Activated CD4-positive, alpha-beta T cell treated with anti-CD3 and anti-CD28 coated beads for 1 hour (primary cell): Measurements from ENCODE around the gene SLC38A6.

Experiments
- DNase-seq: peaks from one replicate; pipeline ENCODE4 v3.0.0-alpha.2; 2020

SLC38A6 gene

DNA sequence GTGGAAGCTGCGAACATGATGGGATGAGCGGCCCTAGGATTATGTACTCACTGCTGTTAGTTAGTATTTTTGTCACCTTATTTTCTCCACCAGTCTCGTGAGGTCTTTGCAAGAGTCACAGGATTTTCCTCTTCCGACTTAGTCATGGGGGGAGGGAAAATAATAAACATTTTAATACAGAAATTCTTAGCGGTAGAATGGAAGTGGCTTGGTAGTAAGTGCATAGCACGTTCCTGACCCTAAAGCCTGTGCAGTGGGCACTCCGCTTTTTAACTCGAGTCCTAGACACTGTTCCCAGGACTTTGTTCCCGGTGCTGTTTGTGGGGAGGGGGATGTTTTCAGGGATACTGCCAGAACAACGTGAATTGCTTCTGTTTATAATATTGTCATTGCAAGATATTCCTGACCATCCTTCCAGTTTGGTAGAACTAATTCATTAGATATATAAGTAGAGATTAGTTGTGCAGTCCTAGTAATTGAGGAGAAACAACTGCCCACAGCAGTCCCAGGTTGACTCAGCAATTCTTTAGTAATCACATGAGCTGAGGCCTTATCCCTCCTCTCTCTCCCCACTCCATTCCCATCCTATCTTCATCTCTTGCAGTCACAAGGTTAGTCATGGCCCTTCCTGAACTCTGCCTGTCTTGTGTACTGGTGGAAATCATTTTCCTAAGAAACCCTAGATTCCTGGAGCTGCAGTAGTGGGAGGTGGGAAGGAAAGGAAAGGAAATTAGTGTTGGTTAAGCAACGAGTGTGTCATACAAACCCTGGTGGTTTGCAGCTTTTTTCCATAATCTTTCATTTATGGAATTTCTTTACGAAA is 799 bp downstream of the SLC38A6 start:
- DNase-seq = no peak

DNA sequence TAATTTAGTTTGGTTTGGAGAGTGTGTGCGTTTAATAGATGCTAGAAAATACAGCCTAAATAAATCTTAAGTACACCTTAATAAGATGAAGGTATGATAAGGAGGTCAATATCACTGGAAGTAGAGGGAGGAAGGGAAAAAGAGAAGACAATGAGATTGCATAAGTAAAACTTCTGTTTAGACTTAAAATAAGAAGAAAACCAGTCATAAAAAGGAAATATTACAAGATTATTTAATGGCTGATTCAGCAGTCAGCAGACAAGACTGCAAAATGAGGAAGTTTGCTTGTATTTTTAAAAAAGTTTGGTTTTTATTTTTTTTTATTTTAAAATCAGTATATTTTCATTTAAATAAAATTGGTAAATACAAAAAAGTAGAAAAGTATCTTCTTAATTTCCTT is 3.2 kb downstream of the SLC38A6 start:
- no peak for DNase-seq

- DNase-seq = no peak
Observed at GRCh38 chr14:60986500-60986899, 5.5 kb downstream of the SLC38A6 start.

DNA sequence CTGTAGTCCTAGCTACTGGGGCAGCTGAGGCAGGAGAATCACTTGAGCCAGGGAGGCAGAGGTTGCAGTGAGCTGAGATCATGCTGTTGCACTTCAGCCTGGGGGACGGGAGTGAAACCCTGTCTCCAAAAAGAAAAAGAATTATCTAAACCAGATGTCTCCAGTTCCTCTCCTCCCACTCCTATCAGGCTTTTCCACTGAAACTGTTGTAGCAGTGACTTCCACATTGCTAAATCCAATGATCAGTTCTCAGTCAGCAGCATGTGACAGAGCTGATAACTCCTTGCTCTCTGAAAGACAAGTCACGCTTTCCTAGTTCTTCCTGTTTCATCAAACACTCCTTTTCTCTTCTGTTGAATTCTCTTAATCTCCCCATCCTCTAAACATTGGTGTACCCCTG is 8.6 kb downstream of the SLC38A6 start:
- no peak for DNase-seq

GRCh38 chr14:60998617-60999016 is 17.6 kb downstream of the SLC38A6 start:
- DNase-seq = no peak

- DNase-seq = no peak
Observed at GRCh38 chr14:60999536-60999935, 18.5 kb downstream of the SLC38A6 start.

DNA sequence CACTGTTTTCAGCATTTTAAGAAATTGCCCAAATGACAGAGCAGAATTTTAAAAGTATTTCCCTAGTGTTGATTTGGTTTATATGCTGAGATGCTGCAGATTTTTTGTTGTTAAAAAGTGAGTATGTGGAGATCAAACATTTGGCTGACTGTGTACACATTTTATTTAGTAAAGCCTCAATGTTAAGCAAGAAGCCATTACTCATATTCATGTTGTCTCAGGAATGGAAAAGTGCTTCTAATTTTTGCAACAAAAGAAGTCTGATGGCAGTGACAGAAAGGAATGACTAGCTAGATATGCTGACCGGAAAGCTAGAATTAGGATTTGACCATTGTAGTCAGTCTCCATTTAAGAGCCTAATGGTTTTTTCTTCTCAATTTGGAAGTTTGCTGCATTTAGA is 22.5 kb downstream of the SLC38A6 start:
- no peak for DNase-seq

DNA sequence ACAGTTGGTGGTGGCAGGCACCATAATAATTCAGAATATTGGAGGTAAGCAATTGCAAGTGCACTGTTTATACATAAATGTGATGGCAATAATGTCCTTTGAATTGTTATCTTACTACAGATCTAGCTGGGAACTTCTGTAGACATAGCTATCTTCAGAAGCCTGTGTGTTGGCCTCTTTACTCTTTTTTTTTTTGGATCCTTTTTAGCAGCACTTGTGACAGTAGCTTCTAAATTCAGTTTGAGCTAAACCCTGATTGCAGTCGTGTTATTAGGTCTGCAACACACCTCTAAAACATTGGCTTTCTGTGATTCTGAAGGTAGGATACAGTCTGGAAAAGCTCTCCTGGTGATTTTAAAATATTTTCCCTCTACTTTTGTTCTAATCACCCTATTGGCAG is 38.5 kb downstream of the SLC38A6 start:
- DNase-seq = no peak

DNA sequence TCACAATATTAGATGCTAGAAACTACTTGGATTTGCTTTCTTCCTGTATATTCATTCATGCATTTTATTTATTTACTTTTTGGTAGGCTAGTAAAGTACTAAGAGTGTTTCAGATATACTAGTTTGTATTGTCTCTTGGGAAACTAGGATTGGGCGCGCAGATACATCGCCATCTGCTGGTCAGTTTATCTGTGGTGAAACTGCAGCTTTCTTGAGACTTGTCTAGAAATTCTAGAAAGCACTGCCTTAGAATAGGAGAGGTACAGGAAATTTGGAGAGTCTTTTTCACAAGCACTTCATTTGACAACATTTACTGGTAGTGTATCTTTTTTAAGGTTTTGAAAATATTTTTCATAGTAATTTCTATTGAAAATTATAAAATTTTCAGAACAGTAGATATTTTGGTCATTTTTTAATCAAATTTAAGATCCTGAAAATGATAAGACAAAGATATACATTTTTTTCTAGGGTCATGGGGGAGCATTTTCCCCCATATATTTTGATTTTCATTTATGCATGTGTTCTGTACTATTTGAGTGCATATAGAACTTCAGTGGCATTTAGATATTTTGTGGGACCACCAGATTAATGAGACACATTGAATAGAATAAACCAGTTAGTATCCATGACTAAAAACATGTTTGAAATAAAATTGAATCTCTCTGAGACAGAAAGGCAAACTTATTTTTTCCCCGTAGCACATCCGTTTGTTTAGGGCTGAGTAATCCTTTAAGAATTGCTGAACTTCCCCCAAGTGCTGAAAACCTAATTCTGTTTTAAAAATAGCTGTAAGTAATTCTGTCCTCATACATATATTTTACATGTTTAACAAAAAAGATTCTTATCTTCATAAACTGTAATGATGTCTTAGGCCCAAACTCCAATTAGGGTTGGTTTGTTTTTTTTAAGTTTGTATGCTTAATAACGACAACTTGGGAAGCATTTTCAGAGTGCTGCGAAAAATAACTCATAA is 44.5 kb downstream of the SLC38A6 start:
- peak; percentile 16 for DNase-seq

- no peak for DNase-seq
Observed at GRCh38 chr14:61026526-61026925, 45.5 kb downstream of the SLC38A6 start.

GRCh38 chr14:61031026-61031425 is 50.0 kb downstream of the SLC38A6 start:
- DNase-seq = no peak

DNA sequence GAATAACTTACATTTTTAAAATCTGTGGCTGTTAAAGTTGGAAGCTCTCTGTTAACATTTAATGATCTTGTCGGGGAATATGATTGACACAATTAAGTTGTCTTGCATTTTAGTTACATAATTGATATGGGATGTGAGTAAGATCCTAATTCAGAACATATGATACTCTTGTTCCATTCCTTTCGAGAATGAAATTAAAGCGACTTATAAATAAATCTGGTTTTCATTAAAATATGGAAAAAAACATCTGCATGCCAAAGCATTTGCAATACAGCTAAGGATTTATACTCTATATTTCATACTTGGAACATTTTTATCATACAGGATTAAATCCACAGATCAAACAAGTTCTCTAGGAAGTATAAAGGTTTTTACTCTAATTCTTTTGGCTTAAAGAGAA is 52.0 kb downstream of the SLC38A6 start:
- no peak for DNase-seq

- DNase-seq = no peak
Observed at GRCh38 chr14:61033855-61034254, 52.8 kb downstream of the SLC38A6 start.

DNA sequence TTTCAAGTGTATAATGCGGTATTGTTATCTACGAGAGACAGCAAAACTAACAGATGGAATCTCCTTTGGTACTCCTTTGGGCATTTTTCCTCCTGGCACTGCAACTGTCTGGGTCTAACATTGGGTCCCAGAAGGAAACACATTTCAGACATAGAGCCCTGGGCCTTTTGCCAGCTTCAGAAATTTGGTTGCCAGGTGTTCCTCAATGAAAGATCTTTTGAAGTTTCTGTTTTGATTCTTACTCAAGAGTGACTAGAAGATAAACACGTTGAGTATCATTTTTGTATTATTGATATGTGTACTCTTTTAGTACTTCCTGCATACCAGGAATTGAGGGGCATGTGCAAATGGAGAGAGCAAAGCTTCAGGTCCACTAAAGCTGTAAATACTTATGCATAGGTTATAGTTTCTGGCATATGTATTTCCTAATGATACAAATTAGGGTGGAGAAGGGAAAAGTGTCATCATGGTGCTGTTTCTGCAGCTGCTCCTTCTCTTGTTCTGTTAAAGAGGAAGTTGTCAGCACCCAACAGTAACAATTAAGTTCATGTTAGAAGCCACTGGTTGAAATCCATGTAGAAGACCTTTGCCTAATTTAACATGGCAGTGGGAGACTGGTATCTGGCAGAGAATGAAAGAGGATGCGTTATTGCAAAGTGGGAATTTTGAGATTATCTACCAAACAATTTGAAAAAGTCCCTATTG is 53.5 kb downstream of the SLC38A6 start:
- no peak for DNase-seq

- no peak for DNase-seq
Observed at GRCh38 chr14:61037215-61037614, 56.2 kb downstream of the SLC38A6 start.

- no peak for DNase-seq
Observed at GRCh38 chr14:61041704-61042103, 60.7 kb downstream of the SLC38A6 start.

DNA sequence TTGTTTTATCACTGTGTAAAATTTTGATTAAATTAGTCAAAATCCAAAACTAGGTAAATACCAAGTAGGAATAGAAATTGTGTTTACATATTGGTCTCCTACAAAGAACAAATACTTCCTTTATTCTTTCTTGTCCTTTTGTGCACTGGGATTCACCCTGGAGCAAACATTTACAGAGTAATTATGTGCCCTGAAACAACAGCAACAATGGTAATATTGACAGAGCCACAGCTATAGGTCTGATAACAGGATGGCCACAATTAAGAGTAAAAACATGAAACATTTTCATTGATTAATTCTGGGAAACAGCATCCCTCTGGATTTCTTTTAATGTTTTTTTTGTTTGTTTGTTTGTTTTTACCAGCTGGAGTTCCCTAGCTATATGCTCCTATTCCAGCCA is 61.2 kb downstream of the SLC38A6 start:
- DNase-seq = no peak

DNA sequence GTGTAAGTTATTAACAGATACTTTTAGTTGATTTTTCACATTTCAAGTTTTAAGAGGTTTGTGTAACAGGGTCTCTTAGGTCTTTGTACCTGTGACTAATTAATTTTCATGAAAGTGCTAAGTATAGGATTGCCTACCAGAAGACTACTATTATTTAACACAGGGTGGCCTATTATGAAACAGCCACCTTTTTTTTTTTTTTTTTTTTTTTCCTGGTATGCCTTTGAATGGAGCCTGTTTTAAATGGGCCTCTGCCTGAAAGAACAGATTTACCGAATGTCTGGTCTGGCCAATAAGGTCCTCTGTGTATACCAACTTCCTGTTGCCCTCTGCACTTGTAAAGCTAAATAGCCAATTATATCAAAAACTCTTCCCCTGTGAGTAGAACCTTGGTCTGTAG is 62.5 kb downstream of the SLC38A6 start:
- no peak for DNase-seq

- no peak for DNase-seq
Observed at GRCh38 chr14:61047021-61047420, 66.0 kb downstream of the SLC38A6 start.

- no peak for DNase-seq
Observed at GRCh38 chr14:61048640-61049039, 67.6 kb downstream of the SLC38A6 start.

DNA sequence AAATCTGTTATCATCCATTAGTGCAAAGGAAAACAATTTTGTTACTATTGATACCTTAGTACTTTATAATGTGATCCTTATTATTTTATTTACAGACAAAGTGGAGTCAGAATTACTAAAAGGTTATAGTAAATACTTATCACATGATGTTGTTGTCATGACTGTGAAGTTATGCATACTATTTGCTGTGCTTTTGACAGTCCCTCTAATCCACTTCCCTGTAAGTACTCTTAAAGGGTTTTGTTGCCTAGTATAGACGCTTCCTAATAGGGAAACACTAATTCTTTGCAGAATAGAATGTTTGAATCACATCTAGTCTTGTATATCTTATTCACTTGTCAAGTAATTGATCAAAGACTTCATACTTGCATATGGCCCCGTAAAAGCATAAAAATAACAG is 69.4 kb downstream of the SLC38A6 start:
- DNase-seq = no peak

DNA sequence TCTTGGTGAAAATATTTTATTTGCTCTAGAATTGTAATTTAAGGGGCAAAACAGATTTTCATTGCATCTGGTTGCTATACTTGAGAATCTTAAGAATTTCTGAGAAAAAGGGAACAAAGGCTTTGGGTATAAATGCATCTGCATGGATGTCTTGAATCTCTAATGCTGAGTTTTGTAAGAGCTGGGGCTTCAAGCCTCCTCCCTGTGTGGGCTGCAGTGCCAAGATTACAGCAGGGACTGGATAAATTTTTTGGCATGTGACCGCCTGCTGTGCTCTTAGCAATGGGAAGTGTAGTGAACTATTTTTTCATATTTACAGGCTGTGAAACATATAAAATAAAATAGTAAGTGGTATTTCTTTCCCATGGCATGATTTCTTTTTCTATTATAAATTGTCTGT is 70.0 kb downstream of the SLC38A6 start:
- no peak for DNase-seq

DNA sequence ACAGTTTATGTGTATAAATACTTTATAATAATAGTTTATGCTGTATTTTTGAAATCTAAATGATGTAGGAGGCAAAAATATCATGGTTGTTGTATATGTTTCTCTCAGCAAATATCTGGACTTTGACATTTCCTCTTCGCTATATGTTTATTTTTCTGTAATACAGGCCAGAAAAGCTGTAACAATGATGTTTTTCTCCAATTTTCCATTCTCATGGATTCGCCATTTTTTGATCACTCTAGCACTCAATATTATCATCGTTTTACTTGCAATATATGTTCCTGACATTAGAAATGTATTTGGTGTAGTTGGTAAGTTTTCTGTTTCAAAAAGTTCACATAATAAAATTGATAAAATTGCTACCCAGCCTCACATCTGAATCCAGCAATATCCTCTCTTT is 70.6 kb downstream of the SLC38A6 start:
- DNase-seq = no peak
